Uterus (tissue), 2 donors: ENCODE measurements around the gene LINGO1.

ENCODE experiments used
- CTCF ChIP-seq, 4 experiments: fragments of 200-600 bp in 2 of 4; fragments of 450-650 bp in 2 of 4; sonication (generic) in 2 of 4; IDR thresholded peaks; one replicate each; pipeline ENCODE4 v1.5.1; 2016 to 2019; ENCODE audit warnings: antibody characterized with exemption in 4 of 4, mild to moderate bottlenecking in 2 of 4, moderate library complexity in 1 of 4
- POLR2A ChIP-seq, 2 donors: fragments of 450-650 bp; IDR thresholded peaks; one replicate each; pipeline ENCODE4 v1.6.1; 2016; ENCODE audit warnings: antibody characterized with exemption in 2 of 2, mild to moderate bottlenecking in 1 of 2, moderate library complexity in 1 of 2

DNA sequence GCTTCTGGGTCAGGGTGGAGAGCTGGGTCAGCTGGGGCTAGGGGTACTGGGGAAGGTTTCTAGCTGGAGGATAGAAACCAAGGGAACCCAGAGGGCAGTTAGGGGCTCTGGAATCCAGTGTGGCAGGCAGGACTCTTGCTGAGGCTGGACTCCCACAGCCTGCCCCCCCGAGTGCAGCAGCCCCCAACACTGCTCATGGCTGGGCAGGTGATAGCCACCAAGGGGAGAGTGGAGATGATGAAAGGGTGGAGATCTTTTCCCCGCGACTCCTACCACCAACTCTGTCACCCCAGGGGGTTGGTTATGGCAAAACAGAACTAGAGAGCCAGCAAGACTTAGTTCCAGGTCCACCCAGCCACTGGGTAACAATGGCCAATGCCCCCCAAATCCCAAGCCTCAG lies 16.9 kb upstream of the LINGO1 start:
- TF ChIP-seq POLR2A (IDR thresholded peaks at IDR 0.05) = no peak
- TF ChIP-seq CTCF (IDR thresholded peaks at IDR 0.05) = no peak
